ENCODE results near the gene CUBN. TPM values are rescaled to one million over a fixed set of nuclear protein-coding genes. Genes with fewer than 3 reads are reported as not detected.

The CUBN gene
- total RNA-seq = 10 to 100 TPM in 2 of 5 experiments, 1 to 10 TPM in 2, under 1 TPM in 1; 0.75 to 17.5 (median 8.9) TPM
- under 1 TPM; 0.39 to 0.46 TPM for polyA plus RNA-seq
- 63.9 reads per million, percentile 76 among the genes with 10 or more reads in this experiment for total RNA-seq

DNA sequence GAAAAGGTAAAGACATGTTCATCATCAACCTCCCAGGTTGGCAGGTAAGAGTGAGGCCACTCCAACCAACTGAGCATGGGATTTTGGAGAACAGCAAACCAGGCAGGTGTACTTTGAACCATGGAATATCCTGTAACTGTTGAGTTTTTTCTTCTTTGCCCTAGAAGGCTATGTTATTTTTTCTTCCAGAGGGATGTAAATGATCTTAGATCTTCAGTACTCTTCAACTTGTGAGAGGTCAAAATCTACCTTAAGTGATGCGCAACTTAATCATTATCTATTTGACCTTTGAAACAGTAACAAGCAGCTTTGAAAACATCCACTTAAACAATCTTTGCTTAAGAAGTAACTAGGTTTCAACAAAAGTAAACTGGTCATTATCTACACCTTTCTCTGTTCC is at the start of gene CUBN:
Gene CUBN, minus strand, starts transcription at position 71 of the 400 bp plus-strand sequence. Its CDS starts 46 bp downstream, at position 25.
- Mint-ChIP-seq H3K4me1 (peaks cover 0 to 9% (median 0%) of the 10 kb centered on the region in 7 donors), H3K9me3 (no peaks in the 10 kb centered on the region), H3K36me3 (peaks cover 0 to 38% (median 7%) of the 10 kb centered on the region in 5 donors), H3K4me3 (no peak within 1 kb of the TSS), H3K27me3 (peaks cover 0 to 22% (median 0%) of the 10 kb centered on the region in 5 donors), H3K27ac (no peak within 1 kb of the TSS)
- Histone ChIP-seq H3K27me3 (ENCODE audit: control insufficient read depth in 2 of 2, insufficient read depth in 2 of 2, low read length in 2 of 2) (no peaks in the 10 kb centered on the region), H3K9me3 (ENCODE audit: control insufficient read depth in 2 of 3, low read length in 3 of 3) (no peaks in the 10 kb centered on the region), H3K27ac (ENCODE audit: low read depth, low read length) (no peak within 1 kb of the TSS), H3K4me1 (ENCODE audit: control insufficient read depth in 2 of 2, insufficient read depth in 2 of 2, low read length in 2 of 2) (no peaks in the 10 kb centered on the region), H3K4me3 (ENCODE audit: low read length) (no peak within 1 kb of the TSS), H3K36me3 (ENCODE audit: control insufficient read depth in 2 of 3, insufficient read depth in 3 of 3, low read length in 3 of 3) (no peaks in the 10 kb centered on the region)
- ChIA-PET POLR2A (no interaction called here), CTCF (no interaction called here)
- intact Hi-C loops (cut with micrococcal nuclease) = no loop called here
- ATAC-seq (no peak), DNase-seq (no peak)

DNA sequence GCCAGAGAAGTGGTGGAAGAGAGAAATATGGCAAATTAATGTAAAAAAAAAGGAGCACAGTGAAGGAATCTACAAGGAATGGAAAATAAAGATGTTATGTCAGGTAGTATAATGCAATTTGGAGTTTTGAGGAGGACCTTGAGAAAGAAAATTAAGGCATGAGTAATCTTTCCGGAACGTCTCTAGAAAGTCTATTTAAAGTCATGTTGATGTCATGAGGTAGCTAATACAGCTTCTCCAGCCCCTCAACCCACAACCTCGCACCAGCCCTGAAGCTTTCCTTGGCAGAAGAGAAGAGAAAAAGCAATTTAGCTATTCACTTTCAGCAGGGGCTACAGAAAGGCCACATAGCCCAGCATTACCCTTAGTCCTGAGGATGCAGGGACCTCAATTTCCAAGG is 49.4 kb upstream of the CUBN start:
- H3K4me3 Mint-ChIP-seq = no peak overlapping the region
- H3K36me3 Mint-ChIP-seq = peaks cover 0 to 4% (median 0%) of the 10 kb centered on the region in 5 donors
- intact Hi-C loops (cut with micrococcal nuclease) = loop anchor here in 1 of 2 donors (5.0 kb wide), 1 partner anchor 287 kb away; no protein-coding TSS in a partner anchor
- no peak for ATAC-seq
- no peaks in the 10 kb centered on the region for H3K4me1 ChIP-seq (ENCODE audit: control insufficient read depth in 2 of 2, insufficient read depth in 2 of 2, low read length in 2 of 2)
- no peaks in the 10 kb centered on the region for H3K36me3 ChIP-seq (ENCODE audit: control insufficient read depth in 2 of 3, insufficient read depth in 3 of 3, low read length in 3 of 3)
- POLR2A ChIA-PET = interaction anchor here (0.6 kb wide), 1 partner anchor 234 kb away, joined by 5 read pairs; no protein-coding TSS in a partner anchor
- no peak overlapping the region for H3K27ac Mint-ChIP-seq
- H3K9me3 ChIP-seq (ENCODE audit: control insufficient read depth in 2 of 3, low read length in 3 of 3) = no peaks in the 10 kb centered on the region
- no peak for DNase-seq
- CTCF ChIA-PET = interaction anchor here (0.7 kb wide), 1 partner anchor 404 kb away, joined by 3 read pairs; no protein-coding TSS in a partner anchor
- H3K27me3 ChIP-seq (ENCODE audit: control insufficient read depth in 2 of 2, insufficient read depth in 2 of 2, low read length in 2 of 2) = no peaks in the 10 kb centered on the region
- H3K27ac ChIP-seq (ENCODE audit: low read depth, low read length) = no peak overlapping the region
- no peak overlapping the region for H3K4me3 ChIP-seq (ENCODE audit: low read length)
- H3K9me3 Mint-ChIP-seq = no peaks in the 10 kb centered on the region
- peaks cover 0 to 2% (median 0%) of the 10 kb centered on the region in 5 donors for H3K27me3 Mint-ChIP-seq
- peaks cover 6 to 37% (median 19%) of the 10 kb centered on the region in 7 donors for H3K4me1 Mint-ChIP-seq

DNA sequence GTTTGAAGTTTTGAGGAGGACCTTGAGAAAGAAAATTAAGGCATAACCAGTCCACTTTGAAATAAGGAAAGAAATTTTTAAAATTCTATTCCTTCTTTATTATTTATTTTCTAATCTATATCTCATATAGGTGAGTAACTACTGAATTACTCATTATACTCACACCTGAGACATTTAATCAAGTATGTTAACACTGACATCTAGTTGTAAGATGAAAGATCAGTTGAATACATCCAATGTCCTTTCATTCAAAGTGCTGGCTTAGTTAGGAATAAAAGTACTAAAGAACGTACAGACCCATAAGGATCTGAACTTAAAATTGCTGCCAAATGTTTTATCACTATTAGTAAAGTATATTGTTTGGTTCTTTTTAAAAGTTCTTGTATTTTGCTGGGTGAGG is 48.4 kb upstream of the CUBN start:
- no peaks in the 10 kb centered on the region for H3K9me3 Mint-ChIP-seq
- H3K4me1 ChIP-seq (ENCODE audit: control insufficient read depth in 2 of 2, insufficient read depth in 2 of 2, low read length in 2 of 2) = no peaks in the 10 kb centered on the region
- no peak overlapping the region for H3K4me3 Mint-ChIP-seq
- intact Hi-C loops (cut with micrococcal nuclease) = loop anchor here in 1 of 2 donors (5.0 kb wide), 1 partner anchor 286 kb away; no protein-coding TSS in a partner anchor
- H3K27me3 ChIP-seq (ENCODE audit: control insufficient read depth in 2 of 2, insufficient read depth in 2 of 2, low read length in 2 of 2) = no peaks in the 10 kb centered on the region
- DNase-seq (no peak), ATAC-seq (no peak)
- no peak overlapping the region for H3K4me3 ChIP-seq (ENCODE audit: low read length)
- H3K9me3 ChIP-seq (ENCODE audit: control insufficient read depth in 2 of 3, low read length in 3 of 3) = no peaks in the 10 kb centered on the region
- ChIA-PET CTCF (no interaction called here), POLR2A (no interaction called here)
- peaks cover 6 to 36% (median 19%) of the 10 kb centered on the region in 7 donors for H3K4me1 Mint-ChIP-seq
- no peaks in the 10 kb centered on the region for H3K36me3 ChIP-seq (ENCODE audit: control insufficient read depth in 2 of 3, insufficient read depth in 3 of 3, low read length in 3 of 3)
- peaks cover 0 to 2% (median 0%) of the 10 kb centered on the region in 5 donors for H3K27me3 Mint-ChIP-seq
- H3K27ac ChIP-seq (ENCODE audit: low read depth, low read length) = no peak overlapping the region
- H3K36me3 Mint-ChIP-seq = peaks cover 0 to 8% (median 0%) of the 10 kb centered on the region in 5 donors
- H3K27ac Mint-ChIP-seq = no peak overlapping the region

DNA sequence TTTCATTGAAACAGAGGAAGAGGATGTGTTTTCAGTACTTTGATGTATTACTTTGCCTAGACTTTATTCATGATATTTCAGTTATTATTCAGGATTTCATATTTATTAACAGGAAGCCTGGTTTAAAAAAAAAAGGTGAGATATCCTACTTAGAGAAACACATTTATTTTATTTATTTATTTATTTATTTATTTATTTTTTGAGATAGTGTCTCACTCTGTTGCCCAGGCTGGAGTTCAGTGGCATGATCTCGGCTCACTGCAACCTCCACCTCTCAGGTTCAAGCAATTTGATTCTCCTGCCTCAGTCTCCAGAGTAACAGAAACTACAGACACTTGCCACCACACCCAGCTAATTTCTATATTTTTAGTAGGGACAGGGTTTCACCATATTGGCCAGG is 47.4 kb upstream of the CUBN start:
- Mint-ChIP-seq H3K9me3 (no peaks in the 10 kb centered on the region), H3K27ac (no peak overlapping the region), H3K4me1 (peaks cover 6 to 31% (median 19%) of the 10 kb centered on the region in 7 donors), H3K36me3 (peaks cover 0 to 8% (median under 1%) of the 10 kb centered on the region in 5 donors), H3K27me3 (peaks cover 0 to 2% (median 0%) of the 10 kb centered on the region in 5 donors), H3K4me3 (no peak overlapping the region)
- ATAC-seq (no peak), DNase-seq (no peak)
- POLR2A ChIA-PET = interaction anchor here (1.4 kb wide), 1 partner anchor 53 kb away, joined by 5 read pairs; no protein-coding TSS in a partner anchor
- H3K4me3 ChIP-seq (ENCODE audit: low read length) = no peak overlapping the region
- intact Hi-C loops (cut with micrococcal nuclease) = loop anchor here in 1 of 2 donors (5.0 kb wide), 1 partner anchor 285 kb away; no protein-coding TSS in a partner anchor
- no peaks in the 10 kb centered on the region for H3K4me1 ChIP-seq (ENCODE audit: control insufficient read depth in 2 of 2, insufficient read depth in 2 of 2, low read length in 2 of 2)
- no peaks in the 10 kb centered on the region for H3K27me3 ChIP-seq (ENCODE audit: control insufficient read depth in 2 of 2, insufficient read depth in 2 of 2, low read length in 2 of 2)
- no peaks in the 10 kb centered on the region for H3K9me3 ChIP-seq (ENCODE audit: control insufficient read depth in 2 of 3, low read length in 3 of 3)
- CTCF ChIA-PET = no interaction called here
- H3K36me3 ChIP-seq (ENCODE audit: control insufficient read depth in 2 of 3, insufficient read depth in 3 of 3, low read length in 3 of 3) = no peaks in the 10 kb centered on the region
- no peak overlapping the region for H3K27ac ChIP-seq (ENCODE audit: low read depth, low read length)

- Histone ChIP-seq H3K27ac (ENCODE audit: low read depth, low read length) (no peak overlapping the region), H3K9me3 (ENCODE audit: control insufficient read depth in 2 of 3, low read length in 3 of 3) (no peaks in the 10 kb centered on the region), H3K27me3 (ENCODE audit: control insufficient read depth in 2 of 2, insufficient read depth in 2 of 2, low read length in 2 of 2) (no peaks in the 10 kb centered on the region), H3K4me1 (ENCODE audit: control insufficient read depth in 2 of 2, insufficient read depth in 2 of 2, low read length in 2 of 2) (no peaks in the 10 kb centered on the region), H3K36me3 (ENCODE audit: control insufficient read depth in 2 of 3, insufficient read depth in 3 of 3, low read length in 3 of 3) (peaks cover 0 to 2% (median 0%) of the 10 kb centered on the region in 3 experiments), H3K4me3 (ENCODE audit: low read length) (no peak overlapping the region)
- peak overlapping the region in 2 of 9 donors; percentile 64 to 74 for H3K27ac Mint-ChIP-seq
- no peaks in the 10 kb centered on the region for H3K9me3 Mint-ChIP-seq
- H3K27me3 Mint-ChIP-seq = peaks cover 0 to 2% (median 0%) of the 10 kb centered on the region in 5 donors
- DNase-seq (no peak), ATAC-seq (no peak)
- CTCF ChIA-PET = interaction anchor here (0.6 to 1.0 kb wide), 2 partner anchors 26 to 30 kb away, joined by 3 to 4 read pairs; no protein-coding TSS in a partner anchor
- POLR2A ChIA-PET = interaction anchor here (1.0 to 1.4 kb wide), 3 partner anchors 26 to 54 kb away, joined by 3 to 5 read pairs (median 3); partner anchors contain the start of gene TRDMT1
- H3K4me3 Mint-ChIP-seq = peak overlapping the region in 2 of 10 donors; percentile 62 to 68
- peaks cover 6 to 27% (median 19%) of the 10 kb centered on the region in 7 donors for H3K4me1 Mint-ChIP-seq
- intact Hi-C loops (cut with micrococcal nuclease) = loop anchor here in 1 of 2 donors (5.0 kb wide), 1 partner anchor 284 kb away; no protein-coding TSS in a partner anchor
- H3K36me3 Mint-ChIP-seq = peaks cover 0 to 12% (median 8%) of the 10 kb centered on the region in 5 donors
Observed at GRCh38 chr10:17176091-17176490, 46.5 kb upstream of the CUBN start.

DNA sequence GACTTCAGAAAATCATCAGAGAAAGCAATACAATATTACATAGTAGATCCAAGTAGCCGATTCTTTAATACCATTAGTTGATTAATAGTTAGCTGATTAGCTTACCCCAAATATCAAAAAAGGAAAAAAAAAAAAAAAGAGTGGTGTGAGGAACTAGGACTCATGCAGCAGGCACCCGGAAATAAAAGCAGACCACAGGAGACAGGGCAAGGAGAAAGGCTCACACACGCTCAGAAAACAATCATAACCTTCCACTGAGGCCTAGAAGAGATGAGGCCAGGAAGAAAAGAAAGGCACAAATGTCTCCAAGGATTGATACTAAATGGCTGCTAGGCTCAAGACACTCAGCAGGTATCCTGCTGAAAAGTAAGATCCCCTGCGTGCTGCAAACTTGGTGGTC is 45.9 kb upstream of the CUBN start:
- DNase-seq (peak in 2 of 9 donors; percentile 6 to 12), ATAC-seq (peak; percentile 64)
- Mint-ChIP-seq H3K27me3 (peaks cover 0 to 2% (median 0%) of the 10 kb centered on the region in 5 donors), H3K4me3 (peak overlapping the region in 9 of 10 donors; percentile 17 to 78 (median 62)), H3K9me3 (no peaks in the 10 kb centered on the region), H3K27ac (peak overlapping the region in 7 of 9 donors; percentile 19 to 91 (median 74)), H3K4me1 (peaks cover 6 to 27% (median 19%) of the 10 kb centered on the region in 7 donors), H3K36me3 (peaks cover 0 to 14% (median 8%) of the 10 kb centered on the region in 5 donors)
- Histone ChIP-seq H3K27ac (ENCODE audit: low read depth, low read length) (no peak overlapping the region), H3K4me1 (ENCODE audit: control insufficient read depth in 2 of 2, insufficient read depth in 2 of 2, low read length in 2 of 2) (no peaks in the 10 kb centered on the region), H3K27me3 (ENCODE audit: control insufficient read depth in 2 of 2, insufficient read depth in 2 of 2, low read length in 2 of 2) (no peaks in the 10 kb centered on the region), H3K9me3 (ENCODE audit: control insufficient read depth in 2 of 3, low read length in 3 of 3) (no peaks in the 10 kb centered on the region), H3K4me3 (ENCODE audit: low read length) (no peak overlapping the region), H3K36me3 (ENCODE audit: control insufficient read depth in 2 of 3, insufficient read depth in 3 of 3, low read length in 3 of 3) (peaks cover 0 to 5% (median 0%) of the 10 kb centered on the region in 3 experiments)
- ChIA-PET CTCF (interaction anchor here (0.6 to 1.0 kb wide), 2 partner anchors 26 to 31 kb away, joined by 3 to 4 read pairs; no protein-coding TSS in a partner anchor), POLR2A (interaction anchor here (1.0 to 1.1 kb wide), 2 partner anchors 26 to 30 kb away, joined by 3 read pairs; partner anchors contain the start of gene TRDMT1)
- intact Hi-C loops (cut with micrococcal nuclease) = loop anchor here in 1 of 2 donors (5.0 kb wide), 1 partner anchor 283 kb away; no protein-coding TSS in a partner anchor

Measured in naive thymus-derived CD4-positive, alpha-beta T cell (primary cell).